CD4-positive, alpha-beta T cell treated with Interleukin-4 for 4 hours (primary cell): ENCODE measurements around the gene ETFBKMT.

Experiments used
- DNase-seq: peaks from one replicate; pipeline ENCODE4 v3.0.0-alpha.2; 2020

The ETFBKMT gene, protein sequence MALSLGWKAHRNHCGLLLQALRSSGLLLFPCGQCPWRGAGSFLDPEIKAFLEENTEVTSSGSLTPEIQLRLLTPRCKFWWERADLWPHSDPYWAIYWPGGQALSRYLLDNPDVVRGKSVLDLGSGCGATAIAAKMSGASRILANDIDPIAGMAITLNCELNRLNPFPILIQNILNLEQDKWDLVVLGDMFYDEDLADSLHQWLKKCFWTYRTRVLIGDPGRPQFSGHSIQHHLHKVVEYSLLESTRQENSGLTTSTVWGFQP

DNA sequence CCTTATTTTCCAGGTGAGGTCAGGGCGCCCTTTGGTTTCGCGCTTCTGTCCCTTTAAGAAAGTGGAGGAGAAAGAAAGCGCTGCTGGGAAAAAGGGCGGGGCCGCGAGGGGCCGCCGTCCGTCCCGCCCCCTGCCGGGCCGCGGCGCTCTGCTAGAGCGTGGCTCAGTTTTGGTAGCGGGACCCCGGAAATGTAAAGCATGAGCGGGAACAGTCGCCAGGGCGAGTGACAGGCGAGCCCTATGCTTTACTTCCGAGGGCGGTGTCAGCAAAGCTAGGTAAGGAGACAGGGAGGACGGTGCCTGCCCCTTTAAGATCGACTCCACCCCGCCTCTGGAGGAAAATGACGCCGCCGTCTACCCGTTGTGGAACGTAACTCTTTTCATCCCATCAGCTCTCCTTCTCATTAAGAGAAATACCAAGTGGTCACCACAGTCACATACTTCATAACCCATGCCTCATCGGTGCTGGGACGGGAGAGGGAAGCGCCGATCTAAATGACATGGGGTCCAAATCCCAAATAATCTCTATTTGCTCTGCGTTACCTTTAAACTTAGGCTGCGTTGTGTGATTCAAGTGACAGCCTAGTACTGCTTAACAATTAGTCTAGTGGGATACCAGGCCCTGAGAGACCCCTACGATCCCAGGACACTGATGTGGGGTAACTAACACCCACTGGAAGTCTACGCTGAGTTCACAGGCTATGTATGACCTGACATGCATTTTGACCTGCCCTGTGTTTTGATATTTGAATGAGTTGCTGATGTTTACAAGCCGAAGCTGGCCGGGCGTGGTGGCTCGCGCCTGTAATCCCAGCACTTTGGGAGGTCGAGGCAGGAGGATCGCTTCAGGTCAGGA, at the start of gene ETFBKMT:
Gene ETFBKMT, plus strand, starts transcription at position 602 of the 856 bp plus-strand sequence. CDS start 2,266 bp downstream, outside the sequence.
- DNase-seq, result peak; percentile 96

DNA sequence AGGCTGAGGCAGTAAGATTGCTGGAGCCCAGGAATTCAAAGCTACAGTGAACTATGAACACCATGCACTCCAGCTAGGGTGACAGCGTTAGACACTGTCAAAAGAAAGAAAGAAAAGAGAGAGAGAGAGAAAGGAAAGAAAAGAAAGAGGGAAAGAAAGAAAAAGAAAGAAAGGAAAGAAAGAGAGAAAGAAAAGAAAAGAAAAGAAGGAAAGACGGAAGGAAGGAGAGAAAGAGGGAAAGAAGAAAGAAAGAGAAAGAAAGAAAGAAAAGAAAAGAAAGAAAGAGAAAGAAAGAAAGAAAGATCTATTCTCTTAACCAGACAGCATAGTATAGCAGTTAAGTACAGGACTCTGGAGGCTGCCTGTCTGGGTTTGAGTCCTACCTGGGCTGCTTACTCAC, 46.7 kb upstream of the ETFBKMT start:
- no peak for DNase-seq

- no peak for DNase-seq
Measured at GRCh38 chr12:31618228-31619025, 41.1 kb upstream of the ETFBKMT start.

- no peak for DNase-seq
Measured at GRCh38 chr12:31620311-31620710, 39.2 kb upstream of the ETFBKMT start.

DNA sequence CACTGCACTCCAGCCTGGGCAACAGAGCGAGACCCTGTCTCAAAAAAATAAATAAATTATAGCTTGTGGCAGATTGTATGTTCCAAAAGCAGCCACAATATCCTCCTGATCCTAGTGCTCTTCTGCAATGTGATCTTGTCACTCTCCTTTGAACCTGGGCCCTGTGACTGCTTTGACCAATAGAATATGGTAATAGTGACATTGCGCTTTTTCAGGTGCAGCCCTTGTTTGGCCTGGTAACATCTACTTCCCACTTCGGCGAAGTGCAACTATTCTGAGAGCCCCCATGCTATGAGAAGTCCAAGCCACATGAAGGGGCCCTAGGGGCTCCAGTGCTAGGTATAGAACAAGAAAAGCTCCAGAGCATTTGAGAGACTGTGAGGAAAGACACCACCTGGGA, 37.5 kb upstream of the ETFBKMT start:
- DNase-seq, result no peak

- no peak for DNase-seq
Measured at GRCh38 chr12:31626270-31626995, 33.1 kb upstream of the ETFBKMT start.

GRCh38 chr12:31627456-31628054, 31.9 kb upstream of the ETFBKMT start:
- DNase-seq, result no peak

DNA sequence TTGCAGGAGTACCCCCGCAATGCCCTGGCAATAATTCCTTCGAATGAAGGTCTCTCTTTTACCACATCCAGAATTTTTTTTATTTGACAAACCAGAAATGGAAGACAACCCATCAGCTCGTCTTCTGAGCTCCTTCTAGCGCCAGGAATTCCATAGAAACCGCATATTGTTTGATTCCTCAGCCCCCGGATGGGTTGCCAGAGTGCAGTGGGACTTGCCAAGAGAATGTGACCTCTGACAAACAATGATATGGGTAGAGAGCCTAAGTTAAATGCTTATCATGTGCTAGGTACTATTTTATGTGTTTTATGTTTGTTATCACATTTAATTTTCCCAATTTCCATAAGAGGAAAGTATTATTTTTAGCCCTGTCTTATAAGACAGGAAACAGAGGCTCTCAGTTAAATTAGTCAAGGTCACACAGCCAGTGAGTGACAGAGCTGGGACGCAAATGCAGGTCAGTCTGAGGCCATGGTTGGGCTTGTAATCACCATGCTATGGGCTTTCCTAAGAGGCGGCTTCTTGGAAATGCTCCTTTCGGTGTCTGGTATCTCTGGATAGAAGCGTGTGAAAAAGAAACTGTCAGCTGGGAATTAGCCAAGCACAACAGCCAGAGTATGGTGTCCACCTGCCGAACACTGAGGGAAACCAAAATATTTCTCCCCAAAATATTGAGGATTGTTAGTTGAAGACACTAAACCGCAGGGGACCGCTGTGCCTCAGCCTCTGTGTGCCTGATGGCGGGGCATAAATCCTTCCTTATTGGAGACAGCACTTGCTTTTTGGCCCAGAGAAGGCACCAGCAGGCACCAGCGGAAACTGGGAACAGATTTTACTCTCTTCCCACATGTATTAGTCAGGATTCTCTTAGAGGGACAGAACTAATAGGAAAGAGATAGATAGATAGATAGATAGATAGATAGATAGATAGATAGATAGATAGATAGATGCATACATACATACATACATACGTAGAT, 29.4 kb upstream of the ETFBKMT start:
- no peak for DNase-seq

DNA sequence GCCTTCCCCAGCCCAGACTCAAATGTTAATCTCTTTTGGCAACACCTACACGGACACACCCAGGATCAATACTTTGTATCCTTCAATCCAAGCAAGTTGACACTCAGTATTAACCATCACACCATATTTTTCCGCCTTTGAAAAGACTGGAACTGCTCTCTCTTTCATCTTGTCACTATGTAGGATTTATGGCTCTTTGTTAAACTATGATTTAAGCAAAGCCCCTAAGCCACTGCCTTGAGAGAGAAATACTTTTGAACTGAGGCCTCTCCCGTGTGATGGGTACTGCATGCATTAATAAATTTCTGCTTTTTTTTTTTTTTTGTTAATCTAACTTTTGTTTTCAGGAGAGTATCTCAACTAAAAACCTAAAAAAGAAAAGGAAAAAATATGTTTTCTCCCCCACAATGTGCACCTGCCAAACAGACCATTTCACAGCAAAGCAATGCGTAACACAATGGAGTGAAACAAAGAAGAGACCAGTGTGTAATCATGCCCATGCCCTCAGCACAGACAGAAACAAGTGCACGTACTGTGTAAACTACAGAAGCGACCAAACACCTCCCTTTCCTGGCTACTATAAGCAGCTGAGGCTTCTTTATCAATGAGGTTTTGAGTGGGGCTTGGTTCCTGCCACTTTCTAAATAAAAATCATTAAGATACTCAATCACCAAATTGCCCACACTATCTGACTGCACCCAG, 28.3 kb upstream of the ETFBKMT start:
- DNase-seq, result no peak

DNA sequence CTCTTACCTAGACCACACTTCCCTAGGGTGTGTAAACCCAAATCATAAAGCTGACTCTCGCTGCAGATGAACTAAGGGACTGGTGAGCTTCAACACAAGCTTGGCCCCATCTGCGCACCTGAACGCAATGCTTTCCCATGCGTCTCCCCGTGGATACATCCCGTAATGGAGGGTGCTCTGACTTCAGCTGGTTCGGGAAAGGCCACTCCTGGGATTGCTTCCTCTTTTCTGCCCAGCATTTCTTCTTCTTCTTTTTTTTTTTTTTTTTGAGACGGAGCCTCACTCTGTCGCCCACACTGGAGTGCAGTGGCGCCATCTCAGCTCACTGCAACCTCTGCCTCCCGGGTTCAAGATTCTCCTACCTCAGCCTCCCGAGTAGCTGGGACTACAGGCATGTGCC, 27.7 kb upstream of the ETFBKMT start:
- no peak for DNase-seq

DNA sequence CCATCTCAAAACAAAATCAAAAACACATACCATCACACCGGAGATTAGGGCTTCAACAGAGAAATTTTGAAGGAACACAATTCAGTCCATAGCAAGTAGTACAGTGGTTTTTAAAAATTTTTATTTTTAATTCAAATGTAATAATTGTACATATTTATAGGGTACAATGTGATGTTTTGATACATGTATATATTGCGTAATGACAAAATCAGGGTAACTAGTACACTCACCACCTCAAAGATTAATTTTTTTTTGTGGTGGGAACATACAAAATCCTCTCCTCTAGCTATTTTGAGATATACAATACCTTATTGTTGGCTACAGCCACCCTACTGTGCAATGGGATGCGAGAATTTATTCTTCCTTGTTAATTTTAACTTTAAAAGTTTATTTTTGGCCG, 26.0 kb upstream of the ETFBKMT start:
- DNase-seq, result no peak

DNA sequence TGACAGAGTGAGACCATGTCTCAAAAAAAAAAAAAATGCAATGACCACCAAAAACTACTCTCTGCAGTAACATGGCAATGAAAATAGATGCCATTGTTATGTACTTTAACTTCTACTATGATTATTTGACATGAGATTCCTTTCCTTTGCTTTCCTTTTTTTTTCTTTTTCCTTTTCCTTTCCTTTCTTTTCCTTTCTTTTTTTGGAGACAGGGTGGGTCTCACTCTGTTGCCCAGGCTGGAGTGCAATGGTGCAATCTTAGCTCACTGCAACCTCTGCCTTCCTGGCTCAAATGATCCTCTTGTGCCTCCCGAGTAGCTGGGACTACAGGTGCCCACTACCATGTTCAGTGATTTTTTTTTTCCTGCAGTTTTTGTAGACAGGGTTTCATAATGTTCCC, 24.9 kb upstream of the ETFBKMT start:
- DNase-seq, result no peak

GRCh38 chr12:31641509-31642090, 17.9 kb upstream of the ETFBKMT start:
- no peak for DNase-seq

DNA sequence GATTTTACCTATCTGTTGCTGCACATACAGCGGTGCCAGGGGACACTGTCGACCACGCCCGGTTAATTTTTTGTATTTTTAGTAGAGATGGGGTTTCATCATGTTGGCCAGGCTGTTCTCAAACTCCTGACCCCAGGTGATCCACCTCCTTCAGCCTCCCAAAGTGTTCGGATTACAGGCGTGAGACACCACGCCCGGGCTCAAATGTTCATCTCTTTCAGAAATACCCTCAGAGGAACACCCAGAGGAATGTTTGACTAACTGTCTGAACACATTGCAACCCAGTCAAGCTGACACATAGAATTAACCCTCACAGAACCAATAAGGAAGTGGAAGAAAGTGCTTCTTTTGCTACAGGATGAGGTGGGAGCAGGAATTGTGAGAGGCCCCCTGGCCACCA, 15.0 kb upstream of the ETFBKMT start:
- DNase-seq, result no peak

GRCh38 chr12:31645924-31646323, 13.6 kb upstream of the ETFBKMT start:
- no peak for DNase-seq

DNA sequence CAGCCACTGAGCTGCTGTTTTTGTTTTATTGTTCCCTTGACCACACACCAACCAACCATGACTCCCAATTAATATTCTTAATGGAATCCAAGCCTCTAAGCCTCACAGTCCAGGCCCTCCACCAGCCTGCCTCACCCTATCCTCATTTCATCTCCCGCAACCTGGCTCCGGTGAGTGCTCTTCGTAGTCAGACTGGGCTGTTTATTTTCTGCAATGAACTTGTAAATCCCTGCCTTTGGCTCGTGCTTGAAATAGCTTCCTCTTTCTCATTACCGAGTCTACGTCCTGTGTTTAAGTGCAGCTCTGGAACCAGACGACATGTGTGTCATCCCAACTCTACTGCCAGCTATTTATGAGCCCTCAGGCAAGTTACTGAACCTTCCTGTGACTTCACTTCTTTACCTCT, 12.4 kb upstream of the ETFBKMT start:
- DNase-seq, result no peak

DNA sequence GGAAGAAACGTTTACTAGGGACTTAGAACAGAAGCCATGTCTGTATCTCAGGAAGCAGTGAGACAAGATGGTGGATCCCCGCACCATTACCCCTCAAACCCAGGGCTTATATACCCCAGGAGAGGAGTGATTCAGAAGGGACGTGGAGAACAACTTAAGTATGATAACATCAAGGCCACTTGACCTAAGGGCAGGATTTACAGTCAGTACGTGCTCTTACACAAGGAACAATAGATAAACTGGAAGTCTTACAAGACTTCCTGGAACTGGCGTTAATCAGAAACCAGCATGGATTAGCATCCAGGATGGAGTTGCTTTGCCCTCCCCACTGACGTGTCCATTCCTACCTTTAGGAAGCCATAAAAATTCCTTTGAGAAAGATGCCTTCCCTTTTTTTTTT, 8.6 kb upstream of the ETFBKMT start:
- DNase-seq, result no peak

- DNase-seq, result no peak
Measured at GRCh38 chr12:31651893-31652521, 7.5 kb upstream of the ETFBKMT start.

DNA sequence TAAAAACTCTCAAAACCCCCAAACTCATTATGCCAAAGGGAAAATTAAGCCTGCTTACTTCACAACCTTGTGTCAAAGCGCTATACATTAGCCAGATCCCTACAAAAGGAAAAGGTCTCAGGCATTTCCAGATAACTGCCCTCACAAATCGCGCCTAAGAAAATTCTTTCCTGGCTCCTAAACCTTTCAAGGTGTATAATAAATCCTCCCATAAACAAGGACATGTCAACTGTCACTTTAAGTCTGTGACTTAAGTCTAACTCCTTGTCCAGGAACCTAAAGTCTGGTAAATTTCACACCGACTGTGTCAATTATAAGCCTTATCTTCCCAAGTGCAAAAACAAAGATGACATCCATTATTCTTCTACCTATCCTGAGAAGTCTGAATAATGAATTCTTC, 4.3 kb upstream of the ETFBKMT start:
- no peak for DNase-seq

DNA sequence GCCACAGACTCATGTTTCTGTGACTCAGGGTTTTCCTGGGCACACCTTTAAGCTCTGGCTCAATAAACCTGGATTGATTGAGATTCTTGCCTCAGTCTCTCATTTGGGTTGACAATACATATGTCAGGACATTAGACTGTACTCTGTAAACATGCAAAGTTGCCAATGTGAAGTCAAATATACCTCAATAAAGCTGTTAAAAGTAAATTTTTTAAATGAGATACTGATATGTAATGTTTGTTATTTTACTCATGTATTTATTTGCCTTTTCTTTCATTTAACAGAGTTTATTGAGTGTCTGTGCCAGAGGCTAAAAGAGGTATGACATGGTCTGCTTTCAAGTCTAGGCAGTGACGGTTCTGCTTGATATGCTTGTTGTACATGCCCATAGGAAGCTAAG, 3.7 kb upstream of the ETFBKMT start:
- no peak for DNase-seq
